ENCODE data around the gene TGFA.

GRCh38 chr2:70528276-70528675 is 25.4 kb downstream of the TGFA start:
- TF ChIP-seq REST (IDR thresholded peaks at IDR 0.05; ENCODE audit: insufficient read depth in 1 of 2, low read depth in 2 of 2, low read length in 2 of 2): no peak
- TF ChIP-seq TAF1 (IDR thresholded peaks at IDR 0.05; ENCODE audit: borderline replicate concordance, insufficient read depth, low read length): no peak

Data from PFSK-1 (cell line).